ENCODE measurements around the gene PKD2. TPM values are rescaled to one million over a fixed set of nuclear protein-coding genes. Genes with fewer than 3 reads are reported as not detected.

The PKD2 gene
- total RNA-seq, 2 donors from 2014 or later: 19.0 to 40.3 TPM

- H3K9me3 ChIP-seq: no peaks in the 10 kb centered on the region
- TF ChIP-seq POLR2AphosphoS5 (IDR thresholded peaks at IDR 0.05): no peak
- TF ChIP-seq, protein P1, sequence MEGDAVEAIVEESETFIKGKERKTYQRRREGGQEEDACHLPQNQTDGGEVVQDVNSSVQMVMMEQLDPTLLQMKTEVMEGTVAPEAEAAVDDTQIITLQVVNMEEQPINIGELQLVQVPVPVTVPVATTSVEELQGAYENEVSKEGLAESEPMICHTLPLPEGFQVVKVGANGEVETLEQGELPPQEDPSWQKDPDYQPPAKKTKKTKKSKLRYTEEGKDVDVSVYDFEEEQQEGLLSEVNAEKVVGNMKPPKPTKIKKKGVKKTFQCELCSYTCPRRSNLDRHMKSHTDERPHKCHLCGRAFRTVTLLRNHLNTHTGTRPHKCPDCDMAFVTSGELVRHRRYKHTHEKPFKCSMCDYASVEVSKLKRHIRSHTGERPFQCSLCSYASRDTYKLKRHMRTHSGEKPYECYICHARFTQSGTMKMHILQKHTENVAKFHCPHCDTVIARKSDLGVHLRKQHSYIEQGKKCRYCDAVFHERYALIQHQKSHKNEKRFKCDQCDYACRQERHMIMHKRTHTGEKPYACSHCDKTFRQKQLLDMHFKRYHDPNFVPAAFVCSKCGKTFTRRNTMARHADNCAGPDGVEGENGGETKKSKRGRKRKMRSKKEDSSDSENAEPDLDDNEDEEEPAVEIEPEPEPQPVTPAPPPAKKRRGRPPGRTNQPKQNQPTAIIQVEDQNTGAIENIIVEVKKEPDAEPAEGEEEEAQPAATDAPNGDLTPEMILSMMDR (IDR thresholded peaks at IDR 0.05): no peak
- TF ChIP-seq POLR2A (IDR thresholded peaks at IDR 0.05): no peak
- no peaks in the 10 kb centered on the region for H3K27me3 ChIP-seq (replicated peaks; ENCODE audit: insufficient read depth)
- H3K4me1 ChIP-seq (replicated peaks): no peaks in the 10 kb centered on the region
- H3K36me3 ChIP-seq: no peaks in the 10 kb centered on the region
- H3K27ac ChIP-seq: no peak overlapping the region
- H3K4me3 ChIP-seq: no peak overlapping the region
- no peak for DNase-seq (ENCODE audit: low spot score)
- WGBS: 70% methylated on average over 6 of the region's 6 CpGs
- intact Hi-C loops (cut with DNase I): no loop called here
These were observed 32.5 kb upstream of the PKD2 start for GRCh38 chr4:87974856-87975462.

- Histone ChIP-seq H3K4me1 (replicated peaks) (no peaks in the 10 kb centered on the region), H3K36me3 (no peaks in the 10 kb centered on the region), H3K9me3 (no peaks in the 10 kb centered on the region), H3K4me3 (no peak within 1 kb of the TSS), H3K27ac (no peak within 1 kb of the TSS), H3K27me3 (replicated peaks; ENCODE audit: insufficient read depth) (no peaks in the 10 kb centered on the region)
- 29% methylated on average over 8 of the region's 8 CpGs for WGBS
- no peak for DNase-seq (ENCODE audit: low spot score)
- TF ChIP-seq POLR2AphosphoS5 (IDR thresholded peaks at IDR 0.05) (no peak), POLR2A (IDR thresholded peaks at IDR 0.05) (no peak)
- TF ChIP-seq, protein P1 (IDR thresholded peaks at IDR 0.05): no peak
- intact Hi-C loops (cut with DNase I): no loop called here
These were observed 32.0 kb upstream of the PKD2 start, which contains the start of gene SPP1 for GRCh38 chr4:87975466-87975865. Gene SPP1 (plus strand): TSS chr4:87975714. CDS start chr4:87976896, 1,182 bp downstream.

DNA sequence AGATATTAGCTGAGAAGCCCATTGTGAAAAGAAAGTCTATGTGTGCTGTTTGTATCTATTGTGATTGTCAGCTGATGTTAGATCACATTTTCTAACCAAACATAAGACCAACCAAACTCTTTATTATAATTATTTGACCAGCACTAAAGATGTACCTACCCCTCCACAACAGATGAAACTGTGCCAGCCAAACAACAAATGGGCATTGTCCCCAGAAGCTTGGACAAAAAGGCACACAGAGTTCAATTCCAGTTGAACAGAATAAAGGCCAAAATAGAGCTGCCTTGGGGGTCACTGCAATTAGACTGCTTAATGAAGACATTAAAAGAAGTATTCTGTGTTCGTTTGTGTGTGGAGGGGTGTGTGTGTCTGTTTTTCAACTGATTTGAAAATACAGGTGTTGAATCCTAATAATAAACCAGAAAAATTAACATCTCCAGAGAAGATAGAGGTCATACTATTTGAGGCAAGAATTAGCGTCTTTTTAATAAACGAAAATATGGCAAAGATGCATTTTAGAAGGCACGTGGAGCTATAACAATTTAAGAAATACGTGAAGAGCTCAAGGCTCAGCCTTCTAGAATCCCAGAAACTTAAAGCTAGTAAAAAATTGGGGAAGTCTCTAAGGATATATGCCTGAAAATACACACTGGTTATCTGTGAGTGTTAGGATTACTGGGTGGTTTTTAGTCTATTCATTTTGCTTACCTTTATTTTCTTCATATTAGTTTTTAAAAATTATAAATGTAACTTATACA, 29.7 kb upstream of the PKD2 start:
- Histone ChIP-seq H3K4me1 (replicated peaks) (no peaks in the 10 kb centered on the region), H3K27me3 (replicated peaks; ENCODE audit: insufficient read depth) (no peaks in the 10 kb centered on the region), H3K36me3 (no peaks in the 10 kb centered on the region), H3K4me3 (no peak overlapping the region), H3K9me3 (no peaks in the 10 kb centered on the region), H3K27ac (no peak overlapping the region)
- intact Hi-C loops (cut with DNase I): no loop called here
- 87% methylated on average over 5 of the region's 5 CpGs for WGBS
- no peak for TF ChIP-seq POLR2A (IDR thresholded peaks at IDR 0.05)
- TF ChIP-seq, protein P1 (IDR thresholded peaks at IDR 0.05): no peak
- no peak for TF ChIP-seq POLR2AphosphoS5 (IDR thresholded peaks at IDR 0.05)
- no peak for DNase-seq (ENCODE audit: low spot score)

DNA sequence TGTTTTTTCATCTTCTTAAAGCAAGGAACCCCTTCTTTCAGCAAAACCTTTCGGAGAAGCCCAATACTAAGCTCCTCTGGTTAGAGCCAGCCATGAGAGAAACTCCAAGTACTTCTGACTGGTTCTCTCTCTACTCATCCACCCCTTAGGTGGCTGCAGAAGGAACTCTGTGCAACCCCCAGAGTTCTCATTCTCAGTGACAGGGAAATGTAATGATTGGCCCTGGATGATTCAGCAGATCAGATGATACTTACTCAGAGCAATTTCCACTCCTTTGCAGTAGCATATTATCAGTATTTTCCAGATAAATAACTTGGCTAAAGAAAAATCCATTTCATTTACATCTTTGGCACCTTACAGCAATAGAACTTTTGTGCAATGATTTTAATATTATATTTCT, 28.8 kb upstream of the PKD2 start:
- Histone ChIP-seq H3K9me3 (no peaks in the 10 kb centered on the region), H3K4me3 (no peak overlapping the region), H3K27me3 (replicated peaks; ENCODE audit: insufficient read depth) (no peaks in the 10 kb centered on the region), H3K27ac (no peak overlapping the region), H3K4me1 (replicated peaks) (no peaks in the 10 kb centered on the region), H3K36me3 (no peaks in the 10 kb centered on the region)
- intact Hi-C loops (cut with DNase I): no loop called here
- no peak for TF ChIP-seq POLR2A (IDR thresholded peaks at IDR 0.05)
- TF ChIP-seq POLR2AphosphoS5 (IDR thresholded peaks at IDR 0.05): no peak
- TF ChIP-seq, protein P1 (IDR thresholded peaks at IDR 0.05): no peak
- 100% methylated on average over 1 of the region's 1 CpG for WGBS
- DNase-seq (ENCODE audit: low spot score): no peak

- WGBS: 85% methylated on average over 1 of the region's 1 CpG
- intact Hi-C loops (cut with DNase I): no loop called here
- H3K27ac ChIP-seq: no peak overlapping the region
- DNase-seq (ENCODE audit: low spot score): no peak
- no peaks in the 10 kb centered on the region for H3K9me3 ChIP-seq
- H3K4me3 ChIP-seq: no peak overlapping the region
- H3K4me1 ChIP-seq (replicated peaks): no peaks in the 10 kb centered on the region
- no peak for TF ChIP-seq POLR2AphosphoS5 (IDR thresholded peaks at IDR 0.05)
- TF ChIP-seq POLR2A (IDR thresholded peaks at IDR 0.05): no peak
- TF ChIP-seq, protein P1 (IDR thresholded peaks at IDR 0.05): no peak
- H3K36me3 ChIP-seq: no peaks in the 10 kb centered on the region
- H3K27me3 ChIP-seq (replicated peaks; ENCODE audit: insufficient read depth): no peaks in the 10 kb centered on the region
These were observed 27.6 kb upstream of the PKD2 start for GRCh38 chr4:87979810-87980209.
